RWPE2 (cell line): ENCODE data around the gene BAHCC1.

Experiments
- ATAC-seq: fragments of 200-7000 bp; cut with Tn5 transposase; 3 replicates; pipeline ENCODE4 v1.9.1; 2021; ENCODE audit warnings: low read depth
- DNase-seq: peaks from one replicate; pipeline ENCODE4 v3.0.0-alpha.2; 2020; ENCODE audit warnings: low spot score
- H3K27ac ChIP-seq: fragments of 450-650 bp; 2 replicates; pipeline ENCODE4 v1.5.1; 2017; ENCODE audit warnings: mild to moderate bottlenecking; ENCODE audit not compliant: poor library complexity, severe bottlenecking
- H3K27me3 ChIP-seq: fragments of 250-450 bp; sonication (Bioruptor Pico); 2 replicates; pipeline ENCODE4 v1.5.1; 2021; ENCODE audit warnings: mild to moderate bottlenecking, moderate library complexity; ENCODE audit not compliant: insufficient read depth, poor library complexity, severe bottlenecking
- H3K36me3 ChIP-seq: fragments of 250-450 bp; sonication (Bioruptor Pico); 2 replicates; pipeline ENCODE4 v1.5.1; 2020; ENCODE audit warnings: low read depth, mild to moderate bottlenecking, moderate library complexity
- H3K4me1 ChIP-seq: fragments of 250-450 bp; sonication (Bioruptor Pico); 2 replicates; pipeline ENCODE4 v1.5.1; 2021; ENCODE audit warnings: mild to moderate bottlenecking, moderate library complexity; ENCODE audit not compliant: insufficient read depth, poor library complexity, severe bottlenecking
- H3K4me3 ChIP-seq: fragments of 250-450 bp; sonication (Bioruptor Pico); 2 replicates; pipeline ENCODE4 v1.5.1; 2021; ENCODE audit warnings: mild to moderate bottlenecking, moderate library complexity; ENCODE audit not compliant: severe bottlenecking
- H3K9me3 ChIP-seq: fragments of 250-450 bp; sonication (Bioruptor Pico); 2 replicates; pipeline ENCODE4 v1.5.1; 2021; ENCODE audit warnings: mild to moderate bottlenecking, moderate library complexity; ENCODE audit not compliant: severe bottlenecking
- CTCF ChIP-seq: fragments of 450-650 bp; IDR thresholded peaks from one replicate; pipeline ENCODE4 v1.5.1; 2017; ENCODE audit warnings: mild to moderate bottlenecking, moderate library complexity; ENCODE audit not compliant: poor library complexity, severe bottlenecking

BAHCC1 gene

DNA sequence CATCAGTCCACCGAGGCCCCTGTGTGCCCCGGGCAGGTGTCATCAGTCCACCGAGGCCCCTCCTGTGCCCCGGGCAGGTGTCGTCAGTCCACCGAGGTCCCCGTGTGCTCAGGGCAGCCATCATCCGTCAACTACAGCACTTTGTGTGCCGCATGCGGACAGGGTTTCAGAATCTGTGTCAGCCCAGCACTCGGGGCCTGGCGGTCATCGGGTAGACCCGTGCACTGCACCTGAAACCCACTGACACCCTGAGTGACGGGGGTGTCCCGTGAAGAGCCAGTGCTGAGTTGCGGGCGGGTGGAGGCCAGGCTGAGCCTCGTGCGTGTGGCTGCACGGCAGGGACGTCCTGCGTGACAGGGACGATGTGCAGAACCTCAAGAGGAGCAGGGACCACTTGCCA is 38.4 kb downstream of the BAHCC1 start:
- Histone ChIP-seq H3K4me1 (peaks cover 13% of the 10 kb centered on the region), H3K27ac (no peak overlapping the region), H3K4me3 (no peak overlapping the region)

DNA sequence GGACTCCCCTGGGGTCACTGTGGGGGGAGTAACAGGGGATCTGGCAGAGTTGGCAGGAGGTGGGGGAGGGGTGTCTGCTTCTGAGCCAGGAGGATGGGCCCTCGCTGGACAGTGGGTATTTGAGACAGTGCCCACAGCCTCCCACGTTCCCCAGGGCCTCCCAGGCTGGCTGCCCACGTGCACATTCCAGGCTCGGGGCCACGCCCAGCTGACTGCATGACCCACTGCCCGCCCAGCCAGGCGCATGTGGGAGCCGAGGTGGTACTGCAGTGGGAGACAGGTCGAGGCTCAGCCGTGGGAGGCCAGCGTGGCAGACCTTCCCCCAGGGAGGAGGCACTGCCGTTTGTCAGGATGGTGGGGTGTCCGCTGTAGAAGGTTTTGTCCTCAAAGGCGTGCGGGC is 38.8 kb downstream of the BAHCC1 start:
- H3K36me3 ChIP-seq, result no peaks in the 10 kb centered on the region
- H3K4me1 ChIP-seq, result peaks cover 13% of the 10 kb centered on the region
- no peaks in the 10 kb centered on the region for H3K27me3 ChIP-seq
- no peak overlapping the region for H3K27ac ChIP-seq
- no peak overlapping the region for H3K4me3 ChIP-seq
- DNase-seq, result no peak
- no peak for TF ChIP-seq CTCF
- no peak for ATAC-seq
- no peaks in the 10 kb centered on the region for H3K9me3 ChIP-seq

More for the DNA sequence above, 38.4 kb downstream of the BAHCC1 start:
- Histone ChIP-seq H3K9me3 (no peaks in the 10 kb centered on the region), H3K36me3 (no peaks in the 10 kb centered on the region), H3K27me3 (no peaks in the 10 kb centered on the region)
- ATAC-seq, result no peak
- no peak for DNase-seq
- TF ChIP-seq CTCF, result no peak

GRCh38 chr17:81434681-81435417 is 39.6 kb downstream of the BAHCC1 start:
- no peaks in the 10 kb centered on the region for H3K36me3 ChIP-seq
- H3K27me3 ChIP-seq, result no peaks in the 10 kb centered on the region
- H3K27ac ChIP-seq, result no peak overlapping the region
- TF ChIP-seq CTCF, result no peak
- no peak overlapping the region for H3K4me3 ChIP-seq
- ATAC-seq (no peak), DNase-seq (no peak)
- peaks cover 6% of the 10 kb centered on the region for H3K4me1 ChIP-seq
- H3K9me3 ChIP-seq, result no peaks in the 10 kb centered on the region

GRCh38 chr17:81435652-81436293 is 40.5 kb downstream of the BAHCC1 start:
- H3K36me3 ChIP-seq, result no peaks in the 10 kb centered on the region
- ATAC-seq (no peak), DNase-seq (no peak)
- H3K27me3 ChIP-seq, result no peaks in the 10 kb centered on the region
- H3K27ac ChIP-seq, result no peak overlapping the region
- no peak overlapping the region for H3K4me3 ChIP-seq
- H3K4me1 ChIP-seq, result peaks cover 6% of the 10 kb centered on the region
- TF ChIP-seq CTCF, result no peak
- no peaks in the 10 kb centered on the region for H3K9me3 ChIP-seq
